Measurements from ENCODE around the gene LAMA4. TPM values are rescaled to one million over a fixed set of nuclear protein-coding genes. Genes with fewer than 3 reads are reported as not detected.

LAMA4 gene
- total RNA-seq, 1 donor from 2014 or later, result 56.5 TPM

GRCh38 chr6:112087916-112088315, 166.5 kb downstream of the LAMA4 start:
- intact Hi-C loops (cut with DNase I), result no loop called here
- Histone ChIP-seq H3K9me3 (no peaks in the 10 kb centered on the region), H3K27me3 (no peaks in the 10 kb centered on the region), H3K36me3 (peaks cover 0 to 11% of the 10 kb centered on the region in 2 donors), H3K27ac (peak overlapping the region; percentile 82), H3K4me3 (peak overlapping the region; percentile 80 to 83), H3K4me1 (peaks cover 19% of the 10 kb centered on the region)
- TF ChIP-seq POLR2AphosphoS5 (IDR thresholded peaks at IDR 0.05; ENCODE audit: insufficient read depth in 1 of 2, low read depth in 1 of 2) (no peak), CTCF (IDR thresholded peaks at IDR 0.05) (no peak), POLR2A (IDR thresholded peaks at IDR 0.05) (no peak)
- DNase-seq (ENCODE audit: extremely low spot score in 2 of 2), result no peak

GRCh38 chr6:112087136-112087911, 167.0 kb downstream of the LAMA4 start, which contains the start of the genes FAM229B and TUBE1:
Gene FAM229B (plus strand): TSS chr6:112087591. CDS start chr6:112099284, 11,693 bp downstream.
Gene TUBE1 (minus strand): TSS chr6:112087482. CDS start chr6:112087434, 48 bp downstream.
- DNase-seq (ENCODE audit: extremely low spot score in 2 of 2), result peak in 1 of 2 donors; percentile 96
- Histone ChIP-seq H3K36me3 (peaks cover 0 to 11% of the 10 kb centered on the region in 2 donors), H3K9me3 (no peaks in the 10 kb centered on the region), H3K27me3 (no peaks in the 10 kb centered on the region), H3K4me1 (peaks cover 19% of the 10 kb centered on the region), H3K4me3 (peak within 1 kb of the TSS; percentile 80 to 83), H3K27ac (peak within 1 kb of the TSS; percentile 82)
- intact Hi-C loops (cut with DNase I), result no loop called here
- TF ChIP-seq CTCF (IDR thresholded peaks at IDR 0.05) (no peak), POLR2AphosphoS5 (IDR thresholded peaks at IDR 0.05; ENCODE audit: insufficient read depth in 1 of 2, low read depth in 1 of 2) (peak; percentile 45 to 94), POLR2A (IDR thresholded peaks at IDR 0.05) (peak in 1 of 2 donors; percentile 46)

GRCh38 chr6:112086744-112087135, 167.6 kb downstream of the LAMA4 start:
- Histone ChIP-seq H3K9me3 (no peaks in the 10 kb centered on the region), H3K27ac (peak overlapping the region; percentile 82), H3K4me1 (peaks cover 19% of the 10 kb centered on the region), H3K4me3 (peak overlapping the region; percentile 80 to 83), H3K36me3 (peaks cover 0 to 11% of the 10 kb centered on the region in 2 donors), H3K27me3 (no peaks in the 10 kb centered on the region)
- no peak for DNase-seq (ENCODE audit: extremely low spot score in 2 of 2)
- no peak for TF ChIP-seq POLR2AphosphoS5 (IDR thresholded peaks at IDR 0.05; ENCODE audit: insufficient read depth in 1 of 2, low read depth in 1 of 2)
- no peak for TF ChIP-seq CTCF (IDR thresholded peaks at IDR 0.05)
- no peak for TF ChIP-seq POLR2A (IDR thresholded peaks at IDR 0.05)
- intact Hi-C loops (cut with DNase I), result no loop called here

- Histone ChIP-seq H3K4me1 (peaks cover 19% of the 10 kb centered on the region), H3K9me3 (no peaks in the 10 kb centered on the region), H3K27ac (no peak overlapping the region), H3K4me3 (no peak overlapping the region), H3K27me3 (no peaks in the 10 kb centered on the region), H3K36me3 (peaks cover under 1 to 12% of the 10 kb centered on the region in 2 donors)
- no peak for DNase-seq (ENCODE audit: extremely low spot score in 2 of 2)
- no peak for TF ChIP-seq POLR2AphosphoS5 (IDR thresholded peaks at IDR 0.05; ENCODE audit: insufficient read depth in 1 of 2, low read depth in 1 of 2)
- no peak for TF ChIP-seq POLR2A (IDR thresholded peaks at IDR 0.05)
- TF ChIP-seq CTCF (IDR thresholded peaks at IDR 0.05), result no peak
- intact Hi-C loops (cut with DNase I), result no loop called here
Observed at GRCh38 chr6:112085286-112086065, 168.9 kb downstream of the LAMA4 start.

All from vagina (tissue), 2 donors.